Osteocyte (in vitro differentiated cells): Measurements from ENCODE around the gene UBR3. TPM values are rescaled to one million over a fixed set of nuclear protein-coding genes. Genes with fewer than 3 reads are reported as not detected.

Experiments
- DNase-seq: peaks from one replicate; pipeline ENCODE4 v3.0.0; 2021; ENCODE audit warnings: mixed read lengths; ENCODE audit not compliant: unreplicated experiment; ENCODE audit errors: extremely low spot score
- H3K27ac Mint-ChIP-seq: one replicate; pipeline ENCODE4 v1.8.0; 2021; ENCODE audit warnings: mild to moderate bottlenecking, mixed read lengths; ENCODE audit not compliant: unreplicated experiment
- H3K27me3 Mint-ChIP-seq: one replicate; pipeline ENCODE4 v1.8.0; 2021; ENCODE audit warnings: mixed read lengths; ENCODE audit not compliant: unreplicated experiment
- H3K36me3 Mint-ChIP-seq: one replicate; pipeline ENCODE4 v1.8.0; 2021; ENCODE audit warnings: mixed read lengths; ENCODE audit not compliant: unreplicated experiment
- H3K4me1 Mint-ChIP-seq: one replicate; pipeline ENCODE4 v1.8.0; 2021; ENCODE audit warnings: mixed read lengths; ENCODE audit not compliant: unreplicated experiment
- H3K4me3 Mint-ChIP-seq: one replicate; pipeline ENCODE4 v1.8.0; 2021; ENCODE audit warnings: mild to moderate bottlenecking, moderate library complexity, mixed read lengths; ENCODE audit not compliant: unreplicated experiment
- H3K9me3 Mint-ChIP-seq: one replicate; pipeline ENCODE4 v1.8.0; 2021; ENCODE audit warnings: mixed read lengths; ENCODE audit not compliant: unreplicated experiment
- total RNA-seq: library from RNA; stranded (reverse); gene quantifications from 2 replicates; pipeline ENCODE4 v1.2.1, GENCODE V29; 2021
- TF ChIP-seq, protein P1 (sequence below): fragments of 200-600 bp; sonication (generic); IDR thresholded peaks from 2 replicates; pipeline ENCODE4 v1.5.0; 2021; ENCODE audit warnings: antibody characterized with exemption, mild to moderate bottlenecking, moderate library complexity

The UBR3 gene
- total RNA-seq, 1 donor from 2014 or later, result 38.0 TPM

DNA sequence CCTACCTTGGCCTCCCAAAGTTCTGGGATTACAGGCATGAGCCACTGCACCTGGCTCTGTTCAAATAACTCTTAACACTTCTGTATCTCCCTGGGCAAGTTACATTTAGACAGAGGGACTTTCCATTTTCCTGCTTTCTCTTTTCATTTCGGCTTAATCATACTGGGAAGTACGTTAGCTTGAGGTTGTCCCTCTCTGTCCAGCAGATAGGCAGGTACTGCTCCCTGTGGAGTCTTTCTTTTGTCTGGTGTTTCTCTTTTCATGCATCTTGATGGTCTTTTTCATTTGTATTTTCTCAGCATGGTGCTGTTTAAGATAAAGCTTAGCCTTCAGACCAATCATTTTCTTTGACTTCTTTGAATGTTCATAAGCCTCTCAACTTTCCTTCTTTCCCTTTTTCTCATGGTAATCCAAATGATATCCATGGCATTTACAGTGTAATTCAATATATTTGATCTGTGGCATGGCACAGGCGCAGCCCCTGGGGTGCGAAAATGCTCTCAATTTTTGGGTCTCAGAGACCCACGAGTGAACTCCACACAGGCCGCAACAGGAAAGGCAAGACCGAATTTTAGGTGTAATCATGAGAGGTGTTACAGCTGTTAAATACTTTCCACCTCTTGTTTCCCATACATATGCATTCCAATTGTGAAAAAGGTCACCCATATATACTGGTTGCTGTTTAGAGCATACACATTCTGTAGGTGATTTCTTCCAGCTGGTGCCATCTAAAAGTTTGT, 250.7 kb downstream of the UBR3 start:
- Mint-ChIP-seq H3K9me3 (no peaks in the 10 kb centered on the region), H3K4me3 (no peak overlapping the region), H3K36me3 (peaks cover 33% of the 10 kb centered on the region), H3K4me1 (peaks cover 10% of the 10 kb centered on the region), H3K27ac (no peak overlapping the region), H3K27me3 (no peaks in the 10 kb centered on the region)
- TF ChIP-seq, protein P1, sequence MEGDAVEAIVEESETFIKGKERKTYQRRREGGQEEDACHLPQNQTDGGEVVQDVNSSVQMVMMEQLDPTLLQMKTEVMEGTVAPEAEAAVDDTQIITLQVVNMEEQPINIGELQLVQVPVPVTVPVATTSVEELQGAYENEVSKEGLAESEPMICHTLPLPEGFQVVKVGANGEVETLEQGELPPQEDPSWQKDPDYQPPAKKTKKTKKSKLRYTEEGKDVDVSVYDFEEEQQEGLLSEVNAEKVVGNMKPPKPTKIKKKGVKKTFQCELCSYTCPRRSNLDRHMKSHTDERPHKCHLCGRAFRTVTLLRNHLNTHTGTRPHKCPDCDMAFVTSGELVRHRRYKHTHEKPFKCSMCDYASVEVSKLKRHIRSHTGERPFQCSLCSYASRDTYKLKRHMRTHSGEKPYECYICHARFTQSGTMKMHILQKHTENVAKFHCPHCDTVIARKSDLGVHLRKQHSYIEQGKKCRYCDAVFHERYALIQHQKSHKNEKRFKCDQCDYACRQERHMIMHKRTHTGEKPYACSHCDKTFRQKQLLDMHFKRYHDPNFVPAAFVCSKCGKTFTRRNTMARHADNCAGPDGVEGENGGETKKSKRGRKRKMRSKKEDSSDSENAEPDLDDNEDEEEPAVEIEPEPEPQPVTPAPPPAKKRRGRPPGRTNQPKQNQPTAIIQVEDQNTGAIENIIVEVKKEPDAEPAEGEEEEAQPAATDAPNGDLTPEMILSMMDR, result no peak
- DNase-seq, result no peak

DNA sequence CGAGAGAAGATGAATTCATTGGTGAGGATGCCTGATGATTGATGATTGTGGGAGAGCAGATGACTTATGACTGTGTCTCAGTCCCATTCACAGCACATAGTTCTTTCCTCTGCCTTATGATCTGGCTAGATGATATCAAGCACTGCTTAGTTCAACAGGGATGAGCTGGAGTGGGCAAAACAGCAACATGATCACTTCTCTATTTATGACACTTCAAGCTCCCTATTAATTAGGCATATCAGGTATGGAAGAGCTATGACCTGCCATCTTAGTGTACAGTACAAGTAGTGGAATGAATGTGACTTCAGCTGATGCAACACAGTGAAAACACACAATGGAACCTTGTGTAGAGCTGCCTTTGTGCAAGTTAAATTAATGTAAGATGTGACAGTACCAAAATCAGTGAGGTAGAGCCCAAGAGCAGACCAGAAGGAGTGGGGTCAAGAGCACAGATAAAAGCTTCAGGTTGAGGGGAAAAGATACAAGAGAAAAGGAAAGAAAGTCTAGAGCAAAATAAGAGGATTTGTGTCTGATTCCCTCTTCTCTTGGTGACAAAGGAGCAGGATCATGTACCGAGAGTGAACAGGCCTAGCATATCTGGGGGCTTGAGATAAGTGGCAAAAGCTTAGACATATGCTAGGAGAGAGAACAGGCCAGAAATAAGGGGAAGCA, 257.7 kb downstream of the UBR3 start:
- Mint-ChIP-seq H3K27me3 (no peaks in the 10 kb centered on the region), H3K4me1 (no peaks in the 10 kb centered on the region), H3K9me3 (peaks cover 3% of the 10 kb centered on the region), H3K27ac (no peak overlapping the region), H3K36me3 (peaks cover 13% of the 10 kb centered on the region), H3K4me3 (no peak overlapping the region)
- no peak for DNase-seq
- TF ChIP-seq, protein P1, result no peak

DNA sequence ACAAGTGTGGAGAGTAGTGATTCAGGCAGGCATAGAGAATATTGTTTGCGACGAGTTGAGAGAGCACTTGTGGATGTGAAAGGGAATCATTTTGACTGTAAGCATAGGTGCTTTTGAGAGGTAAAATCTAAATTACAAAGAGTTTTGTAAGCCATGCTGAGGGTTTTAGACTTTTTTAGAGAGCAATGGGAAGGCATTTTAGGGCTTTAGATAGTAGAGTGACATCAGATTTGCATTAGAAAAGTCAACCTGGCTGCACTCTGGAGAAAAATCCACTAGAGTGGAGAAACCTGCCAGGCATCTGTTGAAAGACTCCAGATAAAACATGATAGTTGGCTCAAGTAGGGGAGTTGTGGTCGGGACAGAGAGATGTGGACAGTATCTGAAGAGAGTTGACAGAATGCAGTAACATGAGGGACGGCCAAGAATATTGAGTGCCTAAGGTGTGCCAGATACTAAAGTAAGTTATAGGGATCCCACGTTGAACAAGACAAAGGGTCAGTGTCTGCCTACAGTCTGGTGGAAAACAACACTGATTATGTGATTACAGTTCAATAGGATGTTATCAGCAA, 258.9 kb downstream of the UBR3 start:
- no peak for DNase-seq
- peaks cover 11% of the 10 kb centered on the region for H3K9me3 Mint-ChIP-seq
- no peak overlapping the region for H3K4me3 Mint-ChIP-seq
- TF ChIP-seq, protein P1, result no peak
- no peaks in the 10 kb centered on the region for H3K4me1 Mint-ChIP-seq
- peaks cover 2% of the 10 kb centered on the region for H3K27me3 Mint-ChIP-seq
- peaks cover 11% of the 10 kb centered on the region for H3K36me3 Mint-ChIP-seq
- no peak overlapping the region for H3K27ac Mint-ChIP-seq

DNA sequence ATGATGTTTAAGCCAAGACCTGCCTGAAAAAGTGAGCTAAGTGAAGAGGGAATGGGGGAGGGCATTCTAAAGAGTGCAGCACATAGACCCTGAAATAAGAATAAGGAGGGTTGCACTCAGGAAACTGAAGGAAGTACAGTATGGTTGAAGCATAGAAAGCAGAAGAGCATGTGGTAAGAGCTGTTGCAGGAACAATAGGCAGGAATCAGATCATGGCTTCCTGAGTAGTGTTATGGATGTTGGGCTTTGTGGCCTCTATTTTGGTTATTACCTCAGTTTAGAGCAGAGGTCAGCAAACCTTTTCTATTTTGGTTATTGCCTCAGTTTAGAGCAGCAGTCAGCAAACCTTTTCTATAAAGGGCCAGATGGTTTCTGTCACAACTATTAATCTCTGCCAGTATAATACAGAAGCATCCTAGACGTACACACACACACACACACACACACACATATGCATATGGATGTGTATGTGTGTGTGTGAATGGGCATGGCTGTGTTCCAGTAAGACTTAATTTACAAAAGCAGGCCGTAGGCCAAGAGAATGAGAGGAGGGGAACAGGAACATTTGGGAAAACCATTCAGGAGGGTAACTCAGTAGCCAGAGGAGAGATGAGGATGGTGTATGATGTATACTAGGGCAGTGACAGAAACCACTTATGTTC, 259.6 kb downstream of the UBR3 start:
- H3K9me3 Mint-ChIP-seq, result peaks cover 12% of the 10 kb centered on the region
- peaks cover 8% of the 10 kb centered on the region for H3K36me3 Mint-ChIP-seq
- TF ChIP-seq, protein P1, result no peak
- H3K4me3 Mint-ChIP-seq, result no peak overlapping the region
- H3K4me1 Mint-ChIP-seq, result no peaks in the 10 kb centered on the region
- no peak for DNase-seq
- peaks cover 3% of the 10 kb centered on the region for H3K27me3 Mint-ChIP-seq
- H3K27ac Mint-ChIP-seq, result no peak overlapping the region

DNA sequence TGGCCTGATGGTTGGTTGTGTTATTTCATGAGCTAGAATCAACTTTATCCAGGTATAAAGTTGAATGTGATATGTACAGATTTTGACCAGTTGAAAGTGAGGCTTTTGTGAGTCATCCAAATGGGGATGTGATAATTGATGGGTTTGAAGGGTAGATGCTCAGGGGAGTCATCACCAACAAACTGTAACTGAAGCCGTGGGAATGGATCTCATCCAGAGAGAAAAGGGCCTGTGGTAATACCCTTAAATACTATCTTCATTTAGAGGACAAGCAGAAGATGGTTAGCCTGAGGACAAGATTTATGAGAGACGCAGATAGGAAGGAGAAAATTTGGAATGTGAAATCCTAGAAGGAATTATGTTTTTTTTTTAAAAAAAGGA, 260.1 kb downstream of the UBR3 start:
- Mint-ChIP-seq H3K4me3 (no peak overlapping the region), H3K27me3 (peaks cover 4% of the 10 kb centered on the region), H3K4me1 (no peaks in the 10 kb centered on the region), H3K36me3 (peaks cover 4% of the 10 kb centered on the region), H3K9me3 (peaks cover 14% of the 10 kb centered on the region), H3K27ac (no peak overlapping the region)
- TF ChIP-seq, protein P1, result no peak
- no peak for DNase-seq
